CD4-positive, alpha-beta memory T cell (primary cell): Measurements from ENCODE around the gene TMEM59L. TPM values are rescaled to one million over a fixed set of nuclear protein-coding genes. Genes with fewer than 3 reads are reported as not detected.

Source experiments
- CTCF ChIA-PET: fragments of 350-600 bp; sonication (Branson Sonifier 250); formaldehyde crosslinking; loops from one replicate; lab custom pipeline; 2021; ENCODE audit warnings: inconsistent platforms; ENCODE audit not compliant: partially characterized antibody; lab: Charles Lee
- POLR2A ChIA-PET: fragments of 350-600 bp; sonication (Branson Sonifier 250); formaldehyde crosslinking; loops from one replicate; lab custom pipeline; 2021; ENCODE audit not compliant: partially characterized antibody; lab: Charles Lee
- DNase-seq, 5 donors: peaks; one replicate each; pipeline versions ENCODE4 v3.0.0 to v3.0.0-alpha.2; 2020 to 2022; ENCODE audit warnings: mixed read lengths in 1 of 5
- H3K27ac ChIP-seq: one replicate; pipeline ENCODE4 v1.7.0; 2013; ENCODE audit warnings: low read depth, low read length
- H3K27me3 ChIP-seq: 2 replicates; pipeline ENCODE4 v1.7.0; 2013; ENCODE audit warnings: mild to moderate bottlenecking, low read length, moderate library complexity; ENCODE audit not compliant: insufficient read depth
- H3K36me3 ChIP-seq: 2 replicates; pipeline ENCODE4 v1.7.0; 2013; ENCODE audit warnings: mild to moderate bottlenecking, low read length, moderate library complexity; ENCODE audit not compliant: insufficient read depth
- H3K4me1 ChIP-seq: 2 replicates; pipeline ENCODE4 v1.7.0; 2013; ENCODE audit warnings: mild to moderate bottlenecking, low read length, moderate library complexity; ENCODE audit not compliant: insufficient read depth
- H3K4me3 ChIP-seq, 2 donors: one replicate each; pipeline ENCODE4 v1.7.0; 2013; ENCODE audit warnings: low read length in 2 of 2, mild to moderate bottlenecking in 1 of 2
- H3K9me3 ChIP-seq, 2 donors: one replicate each; pipeline ENCODE4 v1.7.0; 2013; ENCODE audit warnings: low read length in 2 of 2, control low read depth in 1 of 2; ENCODE audit not compliant: control insufficient read depth in 1 of 2
- H3K27ac Mint-ChIP-seq, 7 donors: one replicate each; pipeline ENCODE4 v1.8.0; 2020 to 2021; ENCODE audit warnings: mixed read lengths in 7 of 7, mild to moderate bottlenecking in 6 of 7, inconsistent platforms in 3 of 7, moderate library complexity in 3 of 7
- H3K27me3 Mint-ChIP-seq, 2 donors: one replicate each; pipeline ENCODE4 v1.8.0; 2020 to 2021; ENCODE audit warnings: mixed read lengths in 2 of 2
- H3K36me3 Mint-ChIP-seq, 2 donors: one replicate each; pipeline ENCODE4 v1.8.0; 2020 to 2021; ENCODE audit warnings: mixed read lengths in 2 of 2, inconsistent platforms in 1 of 2, mild to moderate bottlenecking in 1 of 2
- H3K4me1 Mint-ChIP-seq, 4 donors: one replicate each; pipeline ENCODE4 v1.8.0; 2020 to 2021; ENCODE audit warnings: mixed read lengths in 4 of 4, mild to moderate bottlenecking in 1 of 4
- H3K4me3 Mint-ChIP-seq, 8 donors: one replicate each; pipeline ENCODE4 v1.8.0; 2020 to 2021; ENCODE audit warnings: mixed read lengths in 8 of 8, mild to moderate bottlenecking in 7 of 8, moderate library complexity in 6 of 8, inconsistent platforms in 3 of 8
- H3K9me3 Mint-ChIP-seq, 8 donors: one replicate each; pipeline ENCODE4 v1.8.0; 2020 to 2021; ENCODE audit warnings: mixed read lengths in 8 of 8, mild to moderate bottlenecking in 5 of 8, inconsistent platforms in 3 of 8, moderate library complexity in 1 of 8
- intact Hi-C: fragments of 100-400 bp; cut with micrococcal nuclease; formaldehyde crosslinking; loops from one replicate; pipeline ENCODE4 v1.15.1; 2023
- polyA plus RNA-seq, 2 donors: library from polyadenylated mRNA; unstranded; fragments of 300-500 nt; fragmentation: Illumina TruSeq; gene quantifications; one replicate each; pipeline ENCODE4 v1.2.3, GENCODE V29; 2021
- total RNA-seq, 2 experiments: library from RNA; stranded (reverse); gene quantifications; one replicate each; pipeline ENCODE4 v1.2.3, GENCODE V29; 2021

TMEM59L gene
- total and polyA plus RNA-seq, 4 experiments from 2014 or later = not detected

DNA sequence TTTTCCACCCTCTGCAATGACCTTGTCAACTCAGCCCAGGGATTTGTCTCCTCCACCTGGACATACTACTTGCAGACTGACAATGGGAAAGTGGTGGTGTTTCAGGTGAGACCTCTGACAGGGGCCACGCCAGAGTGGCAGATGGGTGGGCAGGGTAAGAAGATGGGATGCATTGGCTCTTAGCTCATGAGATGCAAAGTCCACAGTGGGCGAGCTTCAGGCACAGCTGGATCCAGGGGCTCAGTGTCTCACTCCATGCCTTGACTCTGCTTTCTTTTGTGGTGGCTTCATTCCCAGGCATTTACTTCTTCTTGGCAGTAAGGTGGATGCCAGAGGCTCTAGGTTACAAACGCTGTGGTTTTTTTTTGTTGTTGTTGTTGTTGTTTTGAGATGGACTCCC, 3.4 kb downstream of the TMEM59L start:
- no peaks in the 10 kb centered on the region for H3K36me3 Mint-ChIP-seq
- no peaks in the 10 kb centered on the region for H3K9me3 ChIP-seq
- ChIA-PET POLR2A (no interaction called here), CTCF (interaction anchor here (1.5 kb wide), 1 partner anchor 120 kb away, joined by 3 read pairs; no protein-coding TSS in a partner anchor)
- H3K27me3 Mint-ChIP-seq = peaks cover 32 to 42% of the 10 kb centered on the region in 2 donors
- DNase-seq = no peak
- no peak overlapping the region for H3K27ac ChIP-seq
- peaks cover 29% of the 10 kb centered on the region for H3K27me3 ChIP-seq
- H3K36me3 ChIP-seq = no peaks in the 10 kb centered on the region
- intact Hi-C loops = no loop called here
- H3K4me1 ChIP-seq = peaks cover 20% of the 10 kb centered on the region
- no peak overlapping the region for H3K4me3 ChIP-seq
- H3K27ac Mint-ChIP-seq = no peak overlapping the region
- H3K9me3 Mint-ChIP-seq = peaks cover 0 to 1% (median 0%) of the 10 kb centered on the region in 8 donors
- peaks cover 8 to 27% (median 10%) of the 10 kb centered on the region in 4 donors for H3K4me1 Mint-ChIP-seq
- H3K4me3 Mint-ChIP-seq = no peak overlapping the region

DNA sequence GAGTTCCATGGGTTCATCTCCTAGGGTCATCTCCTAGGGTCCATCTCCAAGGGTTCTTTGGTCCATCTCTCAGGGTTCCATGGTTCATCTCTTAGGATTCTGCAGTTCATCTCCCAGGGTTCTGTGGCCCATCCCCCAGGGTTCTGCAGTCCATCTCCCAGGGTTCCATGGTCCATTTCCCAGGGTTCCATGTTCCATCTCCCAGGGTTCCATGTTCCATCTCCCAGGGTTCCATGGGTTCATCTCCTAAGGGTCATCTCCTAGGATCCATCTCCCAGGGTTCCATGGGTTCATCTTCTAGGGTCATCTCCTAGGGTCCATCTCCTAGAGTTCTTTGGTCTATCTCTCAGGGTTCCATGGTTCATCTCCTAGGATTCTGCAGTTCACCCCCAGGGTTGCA, 4.9 kb downstream of the TMEM59L start:
- Mint-ChIP-seq H3K4me3 (no peak overlapping the region), H3K9me3 (peaks cover 0 to 1% (median 0%) of the 10 kb centered on the region in 8 donors), H3K4me1 (peaks cover 0 to 15% (median 1%) of the 10 kb centered on the region in 4 donors), H3K27ac (no peak overlapping the region), H3K36me3 (no peaks in the 10 kb centered on the region), H3K27me3 (peaks cover 24 to 32% of the 10 kb centered on the region in 2 donors)
- H3K4me1 ChIP-seq = peaks cover 8% of the 10 kb centered on the region
- ChIA-PET POLR2A (no interaction called here), CTCF (no interaction called here)
- intact Hi-C loops = no loop called here
- no peak overlapping the region for H3K27ac ChIP-seq
- H3K36me3 ChIP-seq = no peaks in the 10 kb centered on the region
- DNase-seq = no peak
- H3K9me3 ChIP-seq = no peaks in the 10 kb centered on the region
- no peak overlapping the region for H3K4me3 ChIP-seq
- H3K27me3 ChIP-seq = peaks cover 19% of the 10 kb centered on the region

DNA sequence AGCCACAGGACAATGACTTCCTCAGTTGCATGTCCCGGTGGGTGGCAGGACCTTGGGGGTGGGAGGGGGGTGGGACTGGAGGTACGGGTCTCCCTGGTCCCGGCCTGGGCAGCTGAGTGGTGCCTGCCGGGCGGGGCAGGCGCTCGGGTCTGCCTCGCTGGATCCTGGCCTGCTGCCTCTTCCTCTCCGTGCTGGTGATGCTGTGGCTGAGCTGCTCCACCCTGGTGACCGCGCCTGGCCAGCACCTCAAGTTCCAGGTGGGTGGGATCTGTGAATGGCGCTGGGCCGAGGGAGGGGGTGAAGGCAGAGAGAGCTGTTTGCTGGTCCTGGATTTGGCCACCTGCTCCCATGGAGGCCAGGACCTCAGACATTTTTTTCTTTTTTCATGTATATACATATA, 5.6 kb downstream of the TMEM59L start:
- no peak for DNase-seq
- Histone ChIP-seq H3K27me3 (peaks cover 16% of the 10 kb centered on the region), H3K4me3 (no peak overlapping the region), H3K36me3 (no peaks in the 10 kb centered on the region), H3K9me3 (no peaks in the 10 kb centered on the region), H3K27ac (no peak overlapping the region), H3K4me1 (peaks cover 4% of the 10 kb centered on the region)
- no peaks in the 10 kb centered on the region for H3K36me3 Mint-ChIP-seq
- intact Hi-C loops = no loop called here
- H3K27me3 Mint-ChIP-seq = peaks cover 24 to 31% of the 10 kb centered on the region in 2 donors
- no peak overlapping the region for H3K27ac Mint-ChIP-seq
- POLR2A ChIA-PET = no interaction called here
- peaks cover 0 to 13% (median 1%) of the 10 kb centered on the region in 4 donors for H3K4me1 Mint-ChIP-seq
- H3K9me3 Mint-ChIP-seq = peaks cover 0 to 1% (median 0%) of the 10 kb centered on the region in 8 donors
- CTCF ChIA-PET = interaction anchor here (0.9 to 1.6 kb wide), 2 partner anchors 29 to 229 kb away, joined by 3 to 5 read pairs; no protein-coding TSS in a partner anchor
- no peak overlapping the region for H3K4me3 Mint-ChIP-seq

DNA sequence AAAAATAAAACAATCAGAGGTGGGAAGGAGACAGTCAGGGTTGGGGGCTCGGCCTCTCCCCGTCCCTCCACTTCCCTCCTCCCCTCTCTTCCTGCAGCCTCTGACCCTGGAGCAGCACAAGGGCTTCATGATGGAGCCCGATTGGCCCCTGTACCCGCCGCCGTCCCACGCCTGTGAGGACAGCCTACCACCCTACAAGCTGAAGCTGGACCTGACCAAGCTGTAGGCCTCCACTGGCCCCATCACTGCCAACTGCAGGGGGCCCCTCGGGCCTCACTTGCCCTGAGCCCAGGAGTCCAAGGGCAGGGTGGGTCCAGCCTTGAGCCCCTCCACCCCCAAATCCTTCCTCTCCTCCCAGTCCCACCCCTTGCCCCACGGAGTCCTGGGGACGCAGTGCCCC, 7.6 kb downstream of the TMEM59L start:
- no peaks in the 10 kb centered on the region for H3K36me3 ChIP-seq
- DNase-seq = no peak
- Mint-ChIP-seq H3K4me3 (no peak overlapping the region), H3K36me3 (no peaks in the 10 kb centered on the region), H3K9me3 (peaks cover 0 to 1% (median 0%) of the 10 kb centered on the region in 8 donors), H3K27me3 (peaks cover 11 to 15% of the 10 kb centered on the region in 2 donors), H3K27ac (no peak overlapping the region), H3K4me1 (peaks cover 0 to 3% (median 0%) of the 10 kb centered on the region in 4 donors)
- H3K9me3 ChIP-seq = no peaks in the 10 kb centered on the region
- CTCF ChIA-PET = no interaction called here
- H3K27ac ChIP-seq = no peak overlapping the region
- peaks cover 4% of the 10 kb centered on the region for H3K27me3 ChIP-seq
- H3K4me3 ChIP-seq = no peak overlapping the region
- H3K4me1 ChIP-seq = no peaks in the 10 kb centered on the region
- intact Hi-C loops = no loop called here
- POLR2A ChIA-PET = no interaction called here

DNA sequence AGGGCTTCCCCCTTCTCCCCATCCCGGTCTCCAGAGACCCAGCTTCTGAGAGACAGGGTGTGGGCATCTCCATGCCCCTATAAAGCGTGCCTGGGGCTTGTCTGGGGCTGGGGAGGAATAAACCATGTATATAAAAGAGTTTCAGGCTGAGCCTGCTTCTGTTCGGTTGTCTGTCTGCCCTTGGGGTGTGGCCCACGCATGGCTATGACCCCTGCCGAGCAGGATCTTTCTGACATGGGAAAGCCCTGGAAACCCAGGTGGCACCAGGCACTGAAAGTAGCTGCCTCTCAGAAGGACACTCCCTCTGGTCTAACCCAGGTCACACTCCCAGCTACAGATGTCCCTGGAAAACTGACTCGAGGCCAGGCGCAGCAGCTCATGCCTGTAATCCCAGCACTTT, 8.2 kb downstream of the TMEM59L start:
- POLR2A ChIA-PET = no interaction called here

DNA sequence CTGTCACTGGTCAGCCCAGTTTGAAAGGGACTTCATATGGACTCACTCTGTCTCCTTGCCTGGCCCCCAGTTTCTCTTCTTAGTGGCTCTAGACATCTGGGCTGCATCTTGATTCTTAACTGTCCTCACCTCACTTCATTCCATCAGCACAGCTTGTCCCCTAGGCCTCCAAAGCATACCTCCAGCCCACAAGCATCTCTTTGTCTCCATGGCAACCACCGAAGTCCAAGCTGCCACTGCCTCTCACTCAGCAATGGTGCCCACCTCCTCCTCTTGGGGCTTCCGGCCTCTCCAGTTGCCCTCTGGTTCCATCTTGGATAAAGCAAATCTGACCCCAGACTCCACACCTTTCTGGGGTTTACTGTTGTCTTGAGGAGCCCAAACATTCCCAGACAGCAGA, 14.2 kb downstream of the TMEM59L start:
- DNase-seq = no peak
- Mint-ChIP-seq H3K27ac (no peak overlapping the region), H3K9me3 (no peaks in the 10 kb centered on the region), H3K27me3 (peaks cover 1 to 6% of the 10 kb centered on the region in 2 donors), H3K4me1 (peaks cover 0 to 3% (median 0%) of the 10 kb centered on the region in 4 donors), H3K36me3 (no peaks in the 10 kb centered on the region), H3K4me3 (no peak overlapping the region)
- intact Hi-C loops = no loop called here
- H3K4me3 ChIP-seq = no peak overlapping the region
- no peak overlapping the region for H3K27ac ChIP-seq
- ChIA-PET CTCF (no interaction called here), POLR2A (no interaction called here)
- no peaks in the 10 kb centered on the region for H3K4me1 ChIP-seq
- H3K27me3 ChIP-seq = no peaks in the 10 kb centered on the region
- H3K36me3 ChIP-seq = no peaks in the 10 kb centered on the region
- no peaks in the 10 kb centered on the region for H3K9me3 ChIP-seq

More for the DNA sequence above, 8.2 kb downstream of the TMEM59L start:
- H3K27ac ChIP-seq = no peak overlapping the region
- Mint-ChIP-seq H3K4me1 (peaks cover 0 to 3% (median 0%) of the 10 kb centered on the region in 4 donors), H3K36me3 (no peaks in the 10 kb centered on the region), H3K27ac (no peak overlapping the region), H3K9me3 (peaks cover 0 to 1% (median 0%) of the 10 kb centered on the region in 8 donors), H3K4me3 (no peak overlapping the region), H3K27me3 (peaks cover 10 to 15% of the 10 kb centered on the region in 2 donors)
- H3K36me3 ChIP-seq = no peaks in the 10 kb centered on the region
- no peaks in the 10 kb centered on the region for H3K9me3 ChIP-seq
- no peak overlapping the region for H3K4me3 ChIP-seq
- intact Hi-C loops = no loop called here
- H3K4me1 ChIP-seq = no peaks in the 10 kb centered on the region
- peaks cover 4% of the 10 kb centered on the region for H3K27me3 ChIP-seq
- CTCF ChIA-PET = interaction anchor here (0.6 kb wide), 1 partner anchor 457 kb away, joined by 3 read pairs; no protein-coding TSS in a partner anchor
- no peak for DNase-seq

DNA sequence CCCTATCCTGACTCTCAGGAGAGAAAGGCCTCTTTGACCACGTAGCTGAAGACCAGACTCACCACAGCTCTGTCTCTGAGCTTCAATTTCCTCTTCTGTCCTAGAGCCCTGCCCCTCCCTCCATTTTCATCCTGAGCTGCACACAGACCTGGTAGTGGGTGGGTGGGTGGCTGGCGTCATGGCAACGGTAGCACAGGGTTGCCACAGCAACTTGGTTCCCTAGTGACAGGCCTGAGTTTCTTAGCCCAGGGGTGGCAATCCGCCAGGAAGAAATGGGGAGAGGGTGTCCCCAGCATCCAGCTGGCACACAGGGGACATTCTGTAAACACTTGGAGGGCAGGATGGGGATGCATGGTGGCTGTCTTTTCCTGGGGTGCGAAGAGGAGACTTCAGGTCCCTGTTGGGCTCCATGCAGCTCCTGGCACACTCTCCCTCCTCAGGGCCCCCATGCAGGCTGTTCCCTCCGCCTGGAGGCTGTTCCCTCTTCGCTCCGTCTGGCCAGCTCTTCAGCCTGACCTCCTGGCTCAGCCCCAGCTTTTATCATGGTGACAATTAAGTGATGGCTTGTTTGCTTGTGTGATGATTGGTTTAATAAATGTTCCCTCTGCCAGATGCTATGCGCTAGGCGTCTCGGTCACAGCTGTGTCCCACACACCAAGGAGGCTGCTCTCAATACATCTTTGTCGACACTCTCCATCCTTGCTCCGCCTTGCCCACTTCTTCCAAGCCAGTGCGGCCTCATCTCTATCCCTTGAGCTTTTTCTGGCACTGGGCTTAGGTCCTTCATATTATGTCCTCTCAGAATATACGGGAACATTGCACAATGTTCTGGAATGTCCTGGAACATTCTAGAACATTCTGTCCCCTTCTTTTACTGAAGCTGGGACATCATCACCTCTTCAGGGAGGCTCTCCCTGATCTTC, 16.8 kb downstream of the TMEM59L start:
- ChIA-PET CTCF (no interaction called here), POLR2A (interaction anchor here (1.0 kb wide), 1 partner anchor 202 kb away, joined by 3 read pairs; no protein-coding TSS in a partner anchor)
- Mint-ChIP-seq H3K4me3 (no peak overlapping the region), H3K27me3 (peaks cover 1 to 8% of the 10 kb centered on the region in 2 donors), H3K27ac (no peak overlapping the region), H3K4me1 (no peaks in the 10 kb centered on the region), H3K9me3 (no peaks in the 10 kb centered on the region), H3K36me3 (no peaks in the 10 kb centered on the region)
- no peaks in the 10 kb centered on the region for H3K27me3 ChIP-seq
- no peaks in the 10 kb centered on the region for H3K4me1 ChIP-seq
- no peaks in the 10 kb centered on the region for H3K36me3 ChIP-seq
- intact Hi-C loops = no loop called here
- no peak for DNase-seq
- no peak overlapping the region for H3K27ac ChIP-seq
- no peak overlapping the region for H3K4me3 ChIP-seq
- H3K9me3 ChIP-seq = no peaks in the 10 kb centered on the region
